Astrocyte of the cerebellum (primary cell): ENCODE results near the gene RSAD1.

Experiments
- DNase-seq: peaks from one replicate; pipeline ENCODE4 v3.0.0-alpha.2; 2011; ENCODE audit warnings: low read depth
- H3K4me3 ChIP-seq: 2 replicates; pipeline ENCODE4 v1.5.1; 2011; ENCODE audit warnings: mild to moderate bottlenecking, low read depth, low read length, moderate library complexity
- in situ Hi-C: cut with HindIII; loops from 2 replicates; pipeline ENCODE4 v1.10.0; 2017; ENCODE audit warnings: low sequenced_read_pairs
- TF ChIP-seq, protein P1 (sequence below): IDR thresholded peaks from 2 replicates; pipeline ENCODE4 v1.5.1; 2012; ENCODE audit warnings: low read length, low read depth, moderate library complexity, mild to moderate bottlenecking; ENCODE audit errors: missing control alignments

The RSAD1 gene

DNA sequence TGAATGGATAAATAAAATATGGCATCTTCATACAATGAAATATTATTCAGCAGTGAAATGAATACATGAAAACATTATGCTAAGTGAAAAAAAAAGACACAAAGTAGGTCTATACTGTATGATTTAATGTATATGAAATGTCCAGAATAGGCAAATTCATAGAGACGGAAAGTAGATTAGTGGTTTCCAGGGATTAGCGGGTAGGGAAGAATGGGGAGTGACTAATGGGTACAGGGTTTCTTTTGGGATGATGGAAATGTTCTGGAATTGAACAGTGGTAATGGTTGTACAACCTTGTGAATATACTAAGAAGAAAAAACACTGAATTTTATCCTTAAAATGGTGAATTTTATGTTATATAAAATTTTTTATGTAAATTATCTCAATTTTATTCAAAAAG is 21.1 kb downstream of the RSAD1 start:
- TF ChIP-seq, protein P1, sequence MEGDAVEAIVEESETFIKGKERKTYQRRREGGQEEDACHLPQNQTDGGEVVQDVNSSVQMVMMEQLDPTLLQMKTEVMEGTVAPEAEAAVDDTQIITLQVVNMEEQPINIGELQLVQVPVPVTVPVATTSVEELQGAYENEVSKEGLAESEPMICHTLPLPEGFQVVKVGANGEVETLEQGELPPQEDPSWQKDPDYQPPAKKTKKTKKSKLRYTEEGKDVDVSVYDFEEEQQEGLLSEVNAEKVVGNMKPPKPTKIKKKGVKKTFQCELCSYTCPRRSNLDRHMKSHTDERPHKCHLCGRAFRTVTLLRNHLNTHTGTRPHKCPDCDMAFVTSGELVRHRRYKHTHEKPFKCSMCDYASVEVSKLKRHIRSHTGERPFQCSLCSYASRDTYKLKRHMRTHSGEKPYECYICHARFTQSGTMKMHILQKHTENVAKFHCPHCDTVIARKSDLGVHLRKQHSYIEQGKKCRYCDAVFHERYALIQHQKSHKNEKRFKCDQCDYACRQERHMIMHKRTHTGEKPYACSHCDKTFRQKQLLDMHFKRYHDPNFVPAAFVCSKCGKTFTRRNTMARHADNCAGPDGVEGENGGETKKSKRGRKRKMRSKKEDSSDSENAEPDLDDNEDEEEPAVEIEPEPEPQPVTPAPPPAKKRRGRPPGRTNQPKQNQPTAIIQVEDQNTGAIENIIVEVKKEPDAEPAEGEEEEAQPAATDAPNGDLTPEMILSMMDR = no peak
- in situ Hi-C loops = no loop called here
- DNase-seq = no peak
- H3K4me3 ChIP-seq = no peak overlapping the region

DNA sequence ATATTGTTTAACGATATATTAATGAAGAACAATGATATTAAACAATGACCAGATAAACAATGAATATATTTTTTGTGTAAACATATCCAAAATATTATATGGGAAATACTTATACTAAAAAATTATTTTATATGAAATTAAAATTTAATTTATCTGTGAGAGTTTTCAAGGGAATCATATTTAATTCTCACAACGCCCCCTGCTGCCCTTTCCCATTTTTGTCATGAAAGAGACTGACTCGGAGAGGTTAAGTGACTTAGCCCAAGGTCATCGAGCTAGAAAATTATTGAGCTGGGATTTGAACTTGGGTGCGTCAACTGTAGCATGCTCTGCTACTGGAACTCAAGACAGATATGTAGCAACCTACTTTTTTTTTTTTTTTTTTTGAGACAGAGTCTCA is 22.4 kb downstream of the RSAD1 start:
- DNase-seq = no peak
- H3K4me3 ChIP-seq = no peak overlapping the region
- TF ChIP-seq, protein P1 = peak; percentile 60
- in situ Hi-C loops = no loop called here

DNA sequence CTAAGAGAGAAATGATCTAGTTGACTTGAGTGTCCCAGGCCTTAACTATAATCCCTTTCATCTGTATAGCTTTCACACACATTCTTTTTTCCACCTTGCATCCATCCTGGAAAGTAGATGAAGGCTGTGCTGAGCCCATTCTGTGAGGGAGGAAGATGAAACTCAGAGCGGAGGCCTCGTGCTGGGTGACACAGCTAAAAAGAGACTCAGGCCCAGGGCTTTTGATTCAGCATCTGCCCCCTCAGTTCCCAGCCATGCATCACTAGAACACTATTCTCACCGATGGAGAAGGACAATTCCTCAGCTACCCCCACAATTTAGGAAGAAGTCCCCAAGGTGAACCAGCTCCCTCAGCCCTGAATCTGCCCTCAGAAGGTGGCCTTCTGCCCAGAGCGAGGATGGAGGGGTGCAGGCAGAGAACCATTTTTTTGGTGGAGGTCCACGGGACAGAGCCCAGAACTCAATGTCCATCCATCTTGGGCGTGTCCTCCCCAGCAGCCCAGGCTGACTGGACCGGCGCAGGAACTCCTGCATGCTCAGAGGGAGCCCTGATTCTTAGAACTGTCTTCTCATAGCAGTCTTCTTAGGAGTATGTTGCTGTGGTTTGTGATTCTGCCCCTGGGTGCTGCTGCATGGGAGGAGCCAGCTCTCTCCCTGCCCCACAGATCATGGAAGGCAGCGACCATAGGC is 23.8 kb downstream of the RSAD1 start:
- no peak for DNase-seq
- in situ Hi-C loops = no loop called here
- no peak overlapping the region for H3K4me3 ChIP-seq
- TF ChIP-seq, protein P1 = no peak

DNA sequence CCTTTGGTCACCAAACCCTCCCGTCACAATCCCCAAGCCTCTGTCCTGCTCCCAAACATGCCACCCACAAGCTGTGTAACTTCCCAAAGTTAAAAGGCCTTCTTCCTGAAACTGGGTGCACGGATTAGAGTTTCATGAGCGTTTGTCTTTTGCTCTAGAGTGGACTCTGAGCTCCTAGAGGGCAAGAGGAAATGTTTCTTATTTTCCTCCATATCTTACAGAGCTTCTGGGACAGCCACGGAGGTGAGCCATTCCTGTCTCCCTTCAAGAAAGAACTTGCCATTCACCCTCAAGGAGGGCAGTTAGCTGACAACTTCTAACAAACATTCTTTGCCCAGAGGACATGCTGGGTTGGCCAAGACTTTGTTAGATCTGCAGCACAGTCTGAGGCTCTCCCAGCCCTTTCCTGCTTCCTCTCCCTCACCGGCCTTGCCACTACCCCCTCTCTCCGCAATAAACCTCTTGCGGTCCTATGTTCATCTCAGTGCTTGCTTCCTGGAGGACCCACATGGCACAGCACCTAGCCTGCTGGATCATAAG is 27.0 kb downstream of the RSAD1 start:
- TF ChIP-seq, protein P1 = no peak
- no peak for DNase-seq
- H3K4me3 ChIP-seq = no peak overlapping the region
- in situ Hi-C loops = no loop called here

DNA sequence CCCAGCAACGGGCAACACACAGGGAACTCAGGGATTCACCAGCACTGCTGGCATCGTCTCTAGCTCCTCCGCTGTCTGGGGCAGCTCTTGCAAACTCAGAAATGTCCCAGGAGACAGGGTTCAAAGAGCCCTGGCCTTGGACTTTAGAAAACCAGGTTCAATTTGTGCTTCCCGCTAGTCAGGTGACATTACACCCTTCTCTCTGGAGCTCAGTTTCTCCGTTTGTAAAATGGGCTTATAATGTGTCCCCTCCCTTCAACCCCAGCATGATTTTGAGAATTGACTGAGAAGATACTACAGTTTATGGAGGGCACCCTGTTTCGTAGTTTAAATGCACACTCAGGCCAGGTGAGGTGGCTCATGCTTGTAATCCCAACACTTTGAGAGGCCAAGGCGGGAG is 27.6 kb downstream of the RSAD1 start:
- in situ Hi-C loops = no loop called here
- DNase-seq = no peak
- TF ChIP-seq, protein P1 = no peak
- H3K4me3 ChIP-seq = no peak overlapping the region

DNA sequence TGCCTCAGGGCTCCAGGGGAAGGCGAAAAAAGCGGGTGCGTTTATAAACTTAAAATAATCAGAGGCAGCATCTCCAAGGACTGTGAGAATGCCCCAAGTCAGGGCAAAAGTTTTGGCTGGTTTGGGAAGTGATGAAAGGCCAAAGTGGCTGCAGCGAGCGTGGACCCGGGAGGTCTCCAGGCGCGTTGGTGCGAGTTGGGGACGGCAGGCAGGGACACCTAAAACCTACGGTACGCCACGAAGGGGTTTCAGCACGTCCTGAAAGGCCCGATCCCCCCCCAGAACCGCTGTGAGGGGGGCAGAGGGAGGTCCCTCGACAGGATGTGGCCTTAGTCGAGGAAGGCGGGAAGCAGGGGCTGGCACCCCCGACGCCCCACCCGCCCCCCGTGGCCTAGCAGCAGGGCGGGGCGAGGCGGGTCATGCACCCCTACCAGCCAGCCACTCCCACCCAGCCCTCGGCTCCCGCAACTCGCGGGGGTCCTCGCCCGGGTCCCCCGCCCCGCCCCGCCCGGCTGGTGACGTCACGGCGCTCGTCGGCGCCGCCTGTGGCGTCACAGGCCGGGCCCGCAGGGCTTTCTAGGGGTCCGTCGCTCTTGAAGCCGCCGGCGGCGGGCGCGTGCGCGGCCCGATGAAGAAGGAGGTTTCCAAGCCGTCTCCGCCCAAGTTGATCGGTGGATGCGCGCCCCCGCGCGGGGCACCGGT is 29.4 kb downstream of the RSAD1 start, which contains the start of gene MYCBPAP:
MYCBPAP (plus strand) TSS at position 569 of the 702 bp plus-strand sequence. CDS start 236 bp downstream, outside the sequence.
- TF ChIP-seq, protein P1 = no peak
- in situ Hi-C loops = no loop called here
- DNase-seq = peak; percentile 47
- peak within 1 kb of the TSS; percentile 51 for H3K4me3 ChIP-seq
